NCI-H460 (cell line): Measurements from ENCODE around the gene THEM5. TPM values are rescaled to one million over a fixed set of nuclear protein-coding genes. Genes with fewer than 3 reads are reported as not detected.

ENCODE experiments used
- DNase-seq: peaks from one replicate; pipeline ENCODE4 v3.0.0-alpha.2; 2016; ENCODE audit warnings: low read depth; ENCODE audit errors: extremely low read depth
- total RNA-seq: library from RNA; depleted of rRNA; stranded (reverse); fragments of >200 nt; shearing (Covaris generic); gene quantifications from 2 replicates; pipeline ENCODE4 v1.2.3, GENCODE V29; 2014

The THEM5 gene
- total RNA-seq, 1 experiment from 2014 or later, result not detected

GRCh38 chr1:151823175-151823574 lies 30.3 kb downstream of the THEM5 start:
- DNase-seq, result no peak

GRCh38 chr1:151822404-151822803 lies 31.1 kb downstream of the THEM5 start:
- no peak for DNase-seq

GRCh38 chr1:151820940-151821339 lies 32.6 kb downstream of the THEM5 start:
- DNase-seq, result no peak

GRCh38 chr1:151819976-151820623 lies 33.4 kb downstream of the THEM5 start:
- no peak for DNase-seq

- DNase-seq, result no peak
Observed at GRCh38 chr1:151819227-151819835, 34.2 kb downstream of the THEM5 start.

- no peak for DNase-seq
Observed at GRCh38 chr1:151817353-151817730, 36.2 kb downstream of the THEM5 start.

DNA sequence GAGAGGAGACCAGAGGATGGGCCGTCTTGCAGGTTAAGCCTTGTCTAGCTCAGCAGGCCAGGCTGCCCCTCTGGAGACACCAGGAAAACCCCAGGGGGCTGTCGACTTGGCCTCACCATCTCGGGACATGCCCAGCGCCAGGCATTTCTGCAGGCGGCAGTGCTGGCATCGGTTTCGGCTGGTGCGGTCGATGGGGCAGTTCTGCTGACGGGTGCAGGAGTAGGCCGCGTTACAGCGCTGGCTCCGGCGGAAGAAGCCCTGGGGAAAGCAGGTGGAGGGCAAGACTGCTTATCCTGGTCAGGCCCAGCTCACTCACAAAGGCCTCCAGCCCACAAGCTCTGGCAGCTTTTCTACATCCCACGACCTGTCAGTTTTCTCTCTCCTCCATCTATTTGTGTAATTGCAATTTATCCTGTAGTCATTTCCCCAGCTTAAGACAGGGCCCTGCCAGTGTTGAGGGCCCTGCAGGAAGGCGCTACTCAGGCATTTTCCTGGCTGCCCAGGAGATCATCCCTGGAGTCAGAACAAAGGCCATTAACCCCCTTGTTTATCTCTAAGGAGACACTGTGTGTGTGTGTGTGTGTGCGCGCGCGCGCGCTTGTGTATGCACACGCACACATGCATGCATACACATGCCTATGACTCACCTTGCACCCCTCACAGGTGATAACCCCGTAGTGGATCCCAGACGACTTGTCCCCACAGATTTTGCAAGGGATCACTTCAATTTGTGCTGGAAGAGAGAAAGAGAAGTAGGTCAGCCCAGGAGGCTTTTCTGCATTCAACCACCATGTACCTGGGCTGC lies 36.8 kb downstream of the THEM5 start:
- no peak for DNase-seq

GRCh38 chr1:151815716-151816327 lies 37.7 kb downstream of the THEM5 start:
- no peak for DNase-seq

DNA sequence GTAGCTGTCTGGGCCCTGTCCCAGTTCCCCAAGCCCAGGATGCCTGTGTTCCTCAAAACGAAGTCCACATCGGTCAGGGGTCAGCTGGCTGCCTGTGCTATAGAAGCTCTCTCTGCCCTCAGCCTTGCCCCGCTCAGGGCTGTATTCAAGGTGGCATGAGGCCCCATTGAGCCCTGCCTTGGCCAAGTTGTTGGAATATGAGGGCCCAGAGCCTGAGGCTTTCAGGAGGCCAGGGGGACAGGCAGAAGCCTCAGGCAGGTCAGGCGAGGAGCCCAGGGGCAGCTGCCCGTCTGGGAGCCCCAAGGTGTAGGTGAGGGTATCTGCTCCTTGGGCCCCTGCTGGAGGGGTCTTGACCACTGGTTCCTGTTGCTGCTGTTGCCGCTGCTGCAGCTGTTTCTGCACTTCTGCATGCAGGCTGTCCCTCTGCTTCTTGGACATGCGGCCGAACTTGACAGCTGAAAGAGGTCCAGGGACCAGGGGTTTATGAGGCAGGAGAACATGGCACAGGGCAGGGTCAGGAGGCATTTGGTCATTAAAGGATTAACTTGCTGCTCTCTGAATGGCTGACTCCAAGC lies 38.5 kb downstream of the THEM5 start:
- DNase-seq, result no peak

DNA sequence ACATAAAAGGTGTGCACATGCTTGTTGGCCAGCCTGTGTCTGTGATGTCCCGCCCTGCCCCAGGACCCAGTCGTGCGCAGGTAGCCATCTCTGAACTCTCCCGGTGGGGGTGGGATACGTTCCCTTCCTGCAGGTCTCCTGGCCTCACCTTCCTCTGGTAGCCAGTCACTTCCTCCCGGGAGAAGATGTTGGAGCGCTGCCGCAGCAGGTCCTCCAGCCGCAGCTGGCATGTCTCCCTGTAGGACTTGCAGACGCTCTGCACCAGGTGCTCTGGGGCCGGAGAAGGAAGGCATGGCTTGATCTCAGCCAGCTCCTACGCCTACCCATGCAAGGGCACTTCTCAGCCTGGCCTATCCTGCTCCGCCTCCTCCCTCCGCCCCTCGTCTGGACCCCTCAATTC lies 39.1 kb downstream of the THEM5 start:
- no peak for DNase-seq

GRCh38 chr1:151813271-151813977 lies 40.1 kb downstream of the THEM5 start:
- no peak for DNase-seq

- DNase-seq, result no peak
Observed at GRCh38 chr1:151811181-151811580, 42.3 kb downstream of the THEM5 start.

- no peak for DNase-seq
Observed at GRCh38 chr1:151809985-151810556, 43.4 kb downstream of the THEM5 start.

DNA sequence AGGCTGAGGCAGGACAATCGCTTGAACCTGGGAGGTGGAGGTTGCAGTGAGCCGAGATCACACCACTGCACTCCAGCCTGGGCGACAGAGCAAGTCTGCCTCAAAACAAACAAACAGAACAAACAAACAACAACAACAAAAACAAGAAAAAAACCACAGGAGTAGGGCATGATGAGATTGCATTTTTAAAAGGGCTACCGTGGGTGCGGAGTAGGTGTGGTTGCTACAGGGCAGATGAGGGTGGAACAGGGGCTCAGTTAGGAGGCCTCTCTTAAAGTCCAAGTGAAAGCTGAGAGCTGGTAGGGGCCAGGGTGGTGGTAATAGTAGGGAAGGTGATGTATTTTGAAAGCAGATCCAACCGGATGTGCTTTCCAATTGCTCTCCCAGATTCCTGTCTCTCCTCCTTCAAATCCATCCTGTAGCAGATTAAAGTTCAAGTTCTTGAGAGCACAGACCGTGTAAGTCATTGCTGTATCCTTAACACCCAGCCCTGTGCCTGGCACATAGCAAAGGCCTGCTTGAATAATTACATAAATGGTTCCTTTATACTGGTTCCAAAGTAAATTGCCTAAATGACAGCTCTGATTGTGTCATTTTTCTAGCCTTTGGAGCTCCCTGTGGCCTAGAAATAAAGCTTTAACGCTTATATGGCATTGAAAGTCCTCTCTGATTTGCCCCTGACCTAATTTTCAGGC lies 44.1 kb downstream of the THEM5 start:
- peak; percentile 21 for DNase-seq

DNA sequence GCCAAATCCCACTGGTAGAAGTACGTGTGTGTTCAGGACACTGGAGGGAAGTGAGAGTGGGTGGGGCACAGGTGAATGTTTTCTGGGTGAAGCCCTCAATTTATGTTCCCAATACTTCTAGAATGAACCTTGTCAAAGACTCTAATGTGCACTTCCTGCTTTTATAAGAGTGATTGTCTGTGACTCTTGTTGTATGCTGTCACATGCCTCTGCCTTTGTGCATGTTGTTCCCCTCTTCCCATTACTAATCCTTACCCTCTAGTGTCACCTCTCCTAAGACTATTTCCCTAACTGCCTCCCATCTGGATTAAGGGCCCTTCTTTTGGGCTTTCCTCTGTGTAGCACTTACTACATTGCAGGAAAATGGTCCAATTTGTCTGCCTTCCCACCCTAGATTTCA lies 45.7 kb downstream of the THEM5 start:
- DNase-seq, result no peak

DNA sequence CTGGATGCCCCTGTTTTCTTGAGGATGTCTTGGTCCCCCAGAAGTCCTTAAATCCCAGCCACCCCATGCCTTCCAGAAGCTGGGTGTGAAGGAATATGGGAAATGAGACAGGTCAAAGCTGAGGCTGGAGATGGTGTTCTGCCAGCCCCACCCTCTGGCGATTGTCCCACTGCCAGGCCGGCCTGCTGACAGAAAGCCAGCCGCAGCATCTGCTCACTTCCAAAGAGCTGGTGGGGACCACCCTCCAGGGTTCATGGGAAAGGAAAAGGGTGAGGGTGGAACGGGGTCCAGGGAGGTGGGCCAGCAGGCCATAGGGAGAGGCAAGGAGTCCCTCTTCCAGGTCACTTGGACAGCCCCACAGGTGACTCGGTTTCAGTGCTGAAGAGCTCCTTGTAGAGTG lies 46.4 kb downstream of the THEM5 start:
- no peak for DNase-seq

GRCh38 chr1:151806170-151806569 lies 47.3 kb downstream of the THEM5 start:
- DNase-seq, result no peak

DNA sequence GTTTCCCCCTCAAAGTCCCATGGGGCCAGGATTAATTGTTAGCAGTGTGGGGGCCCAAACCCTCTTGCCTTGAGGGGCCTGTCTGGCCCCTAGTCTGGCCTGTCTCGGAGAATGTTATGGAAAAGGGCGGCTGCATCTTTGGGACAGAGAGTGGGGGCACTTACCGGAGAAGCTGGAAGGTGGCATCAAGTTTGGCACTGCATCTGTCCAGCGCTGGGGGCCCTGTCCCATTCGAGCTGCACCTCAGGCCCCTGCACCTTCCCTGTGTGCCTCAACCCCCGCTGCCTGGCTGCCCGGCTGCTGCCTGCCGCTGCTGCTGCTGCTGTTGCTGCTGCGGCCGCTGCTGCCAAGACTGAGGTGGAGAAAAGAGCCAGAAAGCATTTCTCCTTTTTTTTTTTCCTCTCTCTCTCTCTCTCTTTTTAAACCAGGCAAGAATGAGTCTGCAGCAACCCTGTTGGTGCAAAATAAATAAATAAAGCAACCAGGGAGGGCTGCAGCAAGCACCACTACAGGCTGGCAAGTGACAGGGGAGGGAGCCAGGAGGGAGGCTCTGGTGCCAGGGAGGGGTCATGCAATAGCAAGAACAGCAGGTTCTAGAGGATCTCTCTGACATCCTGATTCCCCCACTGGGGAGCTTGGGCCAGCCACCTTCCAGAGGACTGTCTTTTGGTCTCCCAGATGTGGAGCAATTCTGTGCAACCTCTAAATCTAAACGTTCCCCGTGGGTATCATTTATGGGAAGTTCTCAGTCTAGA lies 48.3 kb downstream of the THEM5 start, which contains the start of gene LINGO4:
TSS of gene LINGO4 (minus strand) at position 354 of the 755 bp plus-strand sequence. CDS start 2,715 bp downstream, outside the sequence.
- no peak for DNase-seq

DNA sequence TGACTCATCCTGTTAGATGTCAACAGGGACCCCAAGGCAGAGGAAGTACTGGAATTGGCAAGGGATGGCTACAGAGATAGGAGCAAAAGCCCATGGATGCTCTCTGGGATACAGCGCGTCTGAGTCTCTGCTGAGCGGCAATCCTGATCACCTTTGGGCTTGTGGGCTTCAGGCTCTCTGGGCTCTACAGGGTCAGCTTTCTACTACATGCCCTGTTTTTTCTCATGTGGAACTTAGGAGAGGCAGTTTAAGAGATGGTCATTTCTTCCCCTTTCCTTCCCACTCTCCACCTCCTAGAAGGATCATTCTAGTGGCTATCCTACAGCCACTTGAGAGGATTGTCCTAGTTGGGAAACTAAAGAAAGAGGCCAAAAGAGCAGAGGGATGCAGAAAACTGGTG lies 49.6 kb downstream of the THEM5 start:
- DNase-seq, result no peak
